AG10803 (cell line): Measurements from ENCODE around the gene NCS1.

Experiments
- DNase-seq: peaks from one replicate; pipeline ENCODE4 v3.0.0; 2010; ENCODE audit warnings: low read depth
- H3K4me3 ChIP-seq: 2 replicates; pipeline ENCODE4 v1.5.1; 2011; ENCODE audit warnings: mild to moderate bottlenecking, low read length, control low read depth
- CTCF ChIP-seq: conservative IDR thresholded peaks from 2 replicates; pipeline ENCODE4 v1.5.1; 2011; ENCODE audit warnings: mild to moderate bottlenecking, low read length, control low read depth, inconsistent platforms

The NCS1 gene

GRCh38 chr9:130186839-130187522 lies 14.8 kb downstream of the NCS1 start:
- peak overlapping the region; percentile 47 for H3K4me3 ChIP-seq
- TF ChIP-seq CTCF: no peak
- peak; percentile 68 for DNase-seq

GRCh38 chr9:130187523-130187846 lies 15.3 kb downstream of the NCS1 start:
- H3K4me3 ChIP-seq: peak overlapping the region; percentile 47
- TF ChIP-seq CTCF: no peak
- DNase-seq: no peak

- TF ChIP-seq CTCF: no peak
- H3K4me3 ChIP-seq: no peak overlapping the region
- no peak for DNase-seq
Measured at GRCh38 chr9:130188860-130189481, 16.8 kb downstream of the NCS1 start.

GRCh38 chr9:130189840-130190239 lies 17.6 kb downstream of the NCS1 start:
- no peak overlapping the region for H3K4me3 ChIP-seq
- no peak for TF ChIP-seq CTCF
- DNase-seq: peak; percentile 78

- no peak for TF ChIP-seq CTCF
- DNase-seq: no peak
- H3K4me3 ChIP-seq: no peak overlapping the region
Measured at GRCh38 chr9:130191068-130191748, 19.0 kb downstream of the NCS1 start.

- DNase-seq: no peak
- no peak for TF ChIP-seq CTCF
- H3K4me3 ChIP-seq: no peak overlapping the region
Measured at GRCh38 chr9:130191749-130192120, 19.5 kb downstream of the NCS1 start.
